ENCODE measurements around the gene CASP4.
A peak's percentile ranks its signal among the peaks of the same experiment; 100 is the strongest.

The CASP4 gene

DNA sequence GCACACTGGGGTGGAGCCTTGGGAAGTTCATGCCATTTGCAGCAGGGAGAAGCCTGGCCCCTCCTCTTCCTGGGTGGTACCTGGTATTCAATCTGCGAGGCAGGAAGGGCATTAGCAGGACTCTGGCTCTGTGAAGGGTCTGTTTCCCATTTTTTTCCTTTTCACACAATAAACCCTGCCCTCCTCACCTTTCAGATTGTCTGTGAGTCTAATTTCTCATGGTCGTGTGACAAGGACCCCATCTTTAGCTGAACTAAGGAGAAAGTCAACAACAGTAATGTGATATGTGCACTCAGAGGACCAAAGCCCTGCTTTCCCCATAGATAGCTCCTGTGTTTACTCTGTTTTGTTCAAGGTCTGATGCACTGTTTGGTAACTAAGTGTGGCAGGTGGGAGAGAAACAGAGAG lies 26.6 kb upstream of the CASP4 start:
- Histone ChIP-seq H3K4me1 (ENCODE audit: insufficient read depth, low read length, poor library complexity, severe bottlenecking) (peaks cover 5% of the 10 kb centered on the region), H3K4me3 (ENCODE audit: low read length, poor library complexity, severe bottlenecking) (no peak overlapping the region), H3K9me3 (ENCODE audit: insufficient read depth, low read depth, low read length) (no peaks in the 10 kb centered on the region), H3K9me2 (replicated peaks; ENCODE audit: low read depth, low read length) (no peaks in the 10 kb centered on the region), H3K4me2 (ENCODE audit: low read depth, low read length, poor library complexity, severe bottlenecking) (no peak overlapping the region), H3F3A (ENCODE audit: low read depth) (no peaks in the 10 kb centered on the region), H3K36me3 (ENCODE audit: insufficient read depth, low read length) (no peaks in the 10 kb centered on the region), H3K9ac (ENCODE audit: low read depth, low read length, poor library complexity, severe bottlenecking) (no peak overlapping the region), H2AFZ (ENCODE audit: low read length) (0 out of 2 replicates have a peak overlapping the region, but pooled peaks have one; percentile 46), H3K79me2 (ENCODE audit: insufficient read depth, low read length) (no peaks in the 10 kb centered on the region), H3K27me3 (ENCODE audit: insufficient read depth, low read length, poor library complexity, severe bottlenecking) (no peaks in the 10 kb centered on the region), H4K20me1 (ENCODE audit: insufficient read depth, low read length, poor library complexity, severe bottlenecking) (no peaks in the 10 kb centered on the region)
- TF ChIP-seq, protein P1, sequence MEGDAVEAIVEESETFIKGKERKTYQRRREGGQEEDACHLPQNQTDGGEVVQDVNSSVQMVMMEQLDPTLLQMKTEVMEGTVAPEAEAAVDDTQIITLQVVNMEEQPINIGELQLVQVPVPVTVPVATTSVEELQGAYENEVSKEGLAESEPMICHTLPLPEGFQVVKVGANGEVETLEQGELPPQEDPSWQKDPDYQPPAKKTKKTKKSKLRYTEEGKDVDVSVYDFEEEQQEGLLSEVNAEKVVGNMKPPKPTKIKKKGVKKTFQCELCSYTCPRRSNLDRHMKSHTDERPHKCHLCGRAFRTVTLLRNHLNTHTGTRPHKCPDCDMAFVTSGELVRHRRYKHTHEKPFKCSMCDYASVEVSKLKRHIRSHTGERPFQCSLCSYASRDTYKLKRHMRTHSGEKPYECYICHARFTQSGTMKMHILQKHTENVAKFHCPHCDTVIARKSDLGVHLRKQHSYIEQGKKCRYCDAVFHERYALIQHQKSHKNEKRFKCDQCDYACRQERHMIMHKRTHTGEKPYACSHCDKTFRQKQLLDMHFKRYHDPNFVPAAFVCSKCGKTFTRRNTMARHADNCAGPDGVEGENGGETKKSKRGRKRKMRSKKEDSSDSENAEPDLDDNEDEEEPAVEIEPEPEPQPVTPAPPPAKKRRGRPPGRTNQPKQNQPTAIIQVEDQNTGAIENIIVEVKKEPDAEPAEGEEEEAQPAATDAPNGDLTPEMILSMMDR (conservative IDR thresholded peaks at IDR 0.05; ENCODE audit: low read length): no peak
- TF ChIP-seq EZH2phosphoT487 (IDR thresholded peaks at IDR 0.05; ENCODE audit: borderline replicate concordance): no peak

DNA sequence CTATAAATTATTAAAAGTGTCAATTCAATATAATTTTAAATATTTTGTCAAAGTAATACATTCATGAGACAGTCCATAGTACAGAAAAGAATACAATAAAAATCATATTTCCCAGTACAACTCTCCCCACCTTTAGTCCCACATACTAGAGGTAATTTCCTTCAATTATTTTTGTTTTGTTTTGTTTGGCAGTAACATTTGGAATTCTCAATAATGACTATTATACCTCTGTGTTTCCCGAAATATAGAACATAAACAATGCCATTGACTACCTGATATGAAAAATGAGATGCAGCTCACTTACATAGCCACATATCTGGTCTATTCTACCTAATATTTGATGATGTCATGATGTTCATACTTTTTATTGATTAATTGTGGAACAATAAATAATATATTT lies 24.4 kb upstream of the CASP4 start:
- Histone ChIP-seq H4K20me1 (ENCODE audit: insufficient read depth, low read length, poor library complexity, severe bottlenecking) (no peaks in the 10 kb centered on the region), H3K9ac (ENCODE audit: low read depth, low read length, poor library complexity, severe bottlenecking) (no peak overlapping the region), H2AFZ (ENCODE audit: low read length) (no peak overlapping the region), H3K4me1 (ENCODE audit: insufficient read depth, low read length, poor library complexity, severe bottlenecking) (peaks cover 5% of the 10 kb centered on the region), H3K79me2 (ENCODE audit: insufficient read depth, low read length) (no peaks in the 10 kb centered on the region), H3K9me3 (ENCODE audit: insufficient read depth, low read depth, low read length) (no peaks in the 10 kb centered on the region), H3K27me3 (ENCODE audit: insufficient read depth, low read length, poor library complexity, severe bottlenecking) (no peaks in the 10 kb centered on the region), H3F3A (ENCODE audit: low read depth) (no peaks in the 10 kb centered on the region), H3K9me2 (replicated peaks; ENCODE audit: low read depth, low read length) (no peaks in the 10 kb centered on the region), H3K4me2 (ENCODE audit: low read depth, low read length, poor library complexity, severe bottlenecking) (no peak overlapping the region), H3K36me3 (ENCODE audit: insufficient read depth, low read length) (no peaks in the 10 kb centered on the region), H3K4me3 (ENCODE audit: low read length, poor library complexity, severe bottlenecking) (no peak overlapping the region)
- TF ChIP-seq EZH2phosphoT487 (IDR thresholded peaks at IDR 0.05; ENCODE audit: borderline replicate concordance): no peak
- TF ChIP-seq, protein P1 (conservative IDR thresholded peaks at IDR 0.05; ENCODE audit: low read length): no peak

DNA sequence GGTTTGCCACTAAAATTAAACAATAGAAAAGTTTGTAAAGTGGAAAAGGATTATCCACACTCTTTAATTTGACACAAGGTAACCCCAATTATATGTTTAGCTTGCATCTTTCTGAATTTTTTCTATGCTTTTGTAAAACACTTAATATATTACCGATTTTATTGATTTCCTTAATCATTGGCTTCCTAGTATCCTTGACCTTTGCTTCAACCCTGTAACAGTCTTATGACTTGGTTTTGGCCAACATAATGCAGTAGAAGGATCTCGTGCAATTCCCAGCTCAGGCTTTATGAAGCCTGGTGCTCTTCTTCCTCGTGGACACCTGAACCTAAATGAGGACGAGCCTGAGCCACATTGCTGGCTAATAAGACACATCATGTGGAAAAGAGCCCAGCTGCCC lies 23.6 kb upstream of the CASP4 start:
- Histone ChIP-seq H2AFZ (ENCODE audit: low read length) (no peak overlapping the region), H3K27me3 (ENCODE audit: insufficient read depth, low read length, poor library complexity, severe bottlenecking) (no peaks in the 10 kb centered on the region), H3K4me2 (ENCODE audit: low read depth, low read length, poor library complexity, severe bottlenecking) (no peak overlapping the region), H4K20me1 (ENCODE audit: insufficient read depth, low read length, poor library complexity, severe bottlenecking) (no peaks in the 10 kb centered on the region), H3K9me2 (replicated peaks; ENCODE audit: low read depth, low read length) (no peaks in the 10 kb centered on the region), H3K9me3 (ENCODE audit: insufficient read depth, low read depth, low read length) (no peaks in the 10 kb centered on the region), H3K36me3 (ENCODE audit: insufficient read depth, low read length) (no peaks in the 10 kb centered on the region), H3K4me3 (ENCODE audit: low read length, poor library complexity, severe bottlenecking) (no peak overlapping the region), H3K9ac (ENCODE audit: low read depth, low read length, poor library complexity, severe bottlenecking) (no peak overlapping the region), H3K4me1 (ENCODE audit: insufficient read depth, low read length, poor library complexity, severe bottlenecking) (peaks cover 5% of the 10 kb centered on the region), H3K79me2 (ENCODE audit: insufficient read depth, low read length) (no peaks in the 10 kb centered on the region), H3F3A (ENCODE audit: low read depth) (no peaks in the 10 kb centered on the region)
- TF ChIP-seq, protein P1 (conservative IDR thresholded peaks at IDR 0.05; ENCODE audit: low read length): no peak
- no peak for TF ChIP-seq EZH2phosphoT487 (IDR thresholded peaks at IDR 0.05; ENCODE audit: borderline replicate concordance)

Data from Loucy (cell line).